ENCODE measurements around the gene CLSTN1. TPM values are rescaled to one million over a fixed set of nuclear protein-coding genes. Genes with fewer than 3 reads are reported as not detected.

CLSTN1 gene
- total RNA-seq, 1 experiment from 2014 or later: 106 TPM

DNA sequence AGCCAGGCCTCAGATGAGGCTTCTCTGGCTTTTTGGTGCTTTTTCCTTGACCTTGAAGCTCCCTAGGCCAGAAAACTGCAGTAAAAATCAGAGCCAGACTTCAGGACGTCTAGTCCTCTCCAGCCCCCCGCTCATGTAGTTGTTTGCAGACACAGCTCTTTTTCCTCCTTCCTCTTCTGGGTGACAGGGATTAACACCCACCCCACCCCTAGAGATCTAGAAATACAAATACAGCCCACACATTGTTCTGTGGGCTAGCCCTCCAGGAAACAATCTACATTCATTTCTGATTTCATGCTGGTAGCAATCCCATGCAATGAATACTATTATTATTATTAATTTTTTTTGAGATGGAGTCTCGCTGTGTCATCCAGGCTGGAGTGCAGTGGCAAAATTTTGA, 9.9 kb upstream of the CLSTN1 start:
- TF ChIP-seq, protein P1, sequence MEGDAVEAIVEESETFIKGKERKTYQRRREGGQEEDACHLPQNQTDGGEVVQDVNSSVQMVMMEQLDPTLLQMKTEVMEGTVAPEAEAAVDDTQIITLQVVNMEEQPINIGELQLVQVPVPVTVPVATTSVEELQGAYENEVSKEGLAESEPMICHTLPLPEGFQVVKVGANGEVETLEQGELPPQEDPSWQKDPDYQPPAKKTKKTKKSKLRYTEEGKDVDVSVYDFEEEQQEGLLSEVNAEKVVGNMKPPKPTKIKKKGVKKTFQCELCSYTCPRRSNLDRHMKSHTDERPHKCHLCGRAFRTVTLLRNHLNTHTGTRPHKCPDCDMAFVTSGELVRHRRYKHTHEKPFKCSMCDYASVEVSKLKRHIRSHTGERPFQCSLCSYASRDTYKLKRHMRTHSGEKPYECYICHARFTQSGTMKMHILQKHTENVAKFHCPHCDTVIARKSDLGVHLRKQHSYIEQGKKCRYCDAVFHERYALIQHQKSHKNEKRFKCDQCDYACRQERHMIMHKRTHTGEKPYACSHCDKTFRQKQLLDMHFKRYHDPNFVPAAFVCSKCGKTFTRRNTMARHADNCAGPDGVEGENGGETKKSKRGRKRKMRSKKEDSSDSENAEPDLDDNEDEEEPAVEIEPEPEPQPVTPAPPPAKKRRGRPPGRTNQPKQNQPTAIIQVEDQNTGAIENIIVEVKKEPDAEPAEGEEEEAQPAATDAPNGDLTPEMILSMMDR (IDR thresholded peaks at IDR 0.05; ENCODE audit: unreplicated experiment): no peak
- ChIA-PET POLR2A (interaction anchor here (1.5 kb wide), 1 partner anchor 8 kb away, joined by 5 read pairs; no protein-coding TSS in a partner anchor), CTCF (interaction anchor here (0.5 to 1.3 kb wide), 2 partner anchors 49 to 238 kb away, joined by 6 read pairs; no protein-coding TSS in a partner anchor)
- H3K4me1 Mint-ChIP-seq (ENCODE audit: insufficient read depth, unreplicated experiment): peaks cover 27% of the 10 kb centered on the region
- H3K27ac Mint-ChIP-seq (ENCODE audit: low read depth, unreplicated experiment): no peak overlapping the region
- no peaks in the 10 kb centered on the region for H3K27me3 Mint-ChIP-seq (ENCODE audit: insufficient read depth, unreplicated experiment)
- no peaks in the 10 kb centered on the region for H3K36me3 Mint-ChIP-seq (ENCODE audit: insufficient read depth, unreplicated experiment)
- no TSS peak for BruUV-seq (replicated peaks)
- no peak for DNase-seq (ENCODE audit: unreplicated experiment)
- intact Hi-C loops (cut with micrococcal nuclease): no loop called here
- no peaks in the 10 kb centered on the region for H3K9me3 Mint-ChIP-seq (ENCODE audit: unreplicated experiment)
- H3K4me3 Mint-ChIP-seq (ENCODE audit: unreplicated experiment): no peak overlapping the region

DNA sequence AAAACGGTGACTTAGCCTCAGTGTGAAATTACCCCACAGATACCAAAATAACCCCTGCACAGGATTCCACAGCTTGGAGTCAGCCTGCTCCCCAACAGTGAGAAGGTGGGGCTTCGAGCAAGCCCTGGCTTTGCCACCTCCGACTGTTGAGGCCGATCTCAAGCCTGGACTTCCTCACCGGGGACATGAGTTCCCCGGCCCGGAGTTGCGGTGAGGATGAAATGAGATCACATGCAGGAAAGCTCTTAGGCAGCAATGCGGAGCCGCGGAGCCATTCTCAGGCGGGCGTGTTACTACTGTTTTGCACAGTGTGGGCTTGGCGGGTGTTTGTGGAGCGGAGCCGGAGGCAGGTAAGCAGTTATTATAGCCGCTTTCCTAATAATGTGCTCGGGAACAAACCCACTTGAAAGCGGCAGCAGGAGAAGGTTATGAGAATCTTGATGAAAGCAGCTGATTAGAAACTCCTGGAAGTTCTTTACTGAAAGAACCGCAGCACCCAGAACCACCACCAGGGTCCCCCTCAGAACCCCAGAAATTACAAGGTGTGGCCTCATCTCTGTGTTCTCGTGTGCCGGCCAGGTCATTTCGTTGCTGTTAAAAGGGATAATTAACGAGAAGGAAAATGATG, 3.9 kb upstream of the CLSTN1 start:
- TF ChIP-seq, protein P1 (IDR thresholded peaks at IDR 0.05; ENCODE audit: unreplicated experiment): peak; percentile 35
- H3K36me3 Mint-ChIP-seq (ENCODE audit: insufficient read depth, unreplicated experiment): no peaks in the 10 kb centered on the region
- H3K27me3 Mint-ChIP-seq (ENCODE audit: insufficient read depth, unreplicated experiment): no peaks in the 10 kb centered on the region
- BruUV-seq (replicated peaks): no TSS peak
- intact Hi-C loops (cut with micrococcal nuclease): loop anchor here (5.0 kb wide), 1 partner anchor 85 kb away; the partner anchor contains the start of gene CTNNBIP1
- no peak overlapping the region for H3K4me3 Mint-ChIP-seq (ENCODE audit: unreplicated experiment)
- ChIA-PET POLR2A (interaction anchor here (0.6 to 0.7 kb wide), 2 partner anchors 8 to 515 kb away, joined by 3 read pairs; no protein-coding TSS in a partner anchor), CTCF (interaction anchor here (0.9 kb wide), 1 partner anchor 41 kb away, joined by 3 read pairs; no protein-coding TSS in a partner anchor)
- no peak for DNase-seq (ENCODE audit: unreplicated experiment)
- peaks cover 15% of the 10 kb centered on the region for H3K4me1 Mint-ChIP-seq (ENCODE audit: insufficient read depth, unreplicated experiment)
- H3K9me3 Mint-ChIP-seq (ENCODE audit: unreplicated experiment): no peaks in the 10 kb centered on the region
- no peak overlapping the region for H3K27ac Mint-ChIP-seq (ENCODE audit: low read depth, unreplicated experiment)

DNA sequence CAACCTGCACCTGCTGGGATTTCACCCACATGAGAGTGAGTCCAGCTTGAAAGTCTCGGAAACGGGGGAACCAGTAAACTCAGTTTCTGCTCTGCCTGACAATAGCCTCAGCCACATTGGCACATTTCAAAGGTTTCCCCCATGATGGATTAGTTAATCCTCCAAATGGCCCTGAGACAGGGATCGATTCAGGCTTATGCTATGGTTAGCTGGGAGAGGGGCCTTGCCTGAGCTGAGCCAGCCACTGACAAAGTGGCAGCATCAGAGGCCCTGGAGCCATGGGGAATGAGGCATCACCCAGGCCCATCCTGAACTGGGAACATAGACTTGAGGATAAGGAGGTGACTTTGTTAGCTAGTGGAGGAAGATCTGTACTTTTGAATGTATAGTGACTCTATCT, 2.9 kb upstream of the CLSTN1 start:
- CTCF ChIA-PET: interaction anchor here (1.2 to 2.5 kb wide), 3 partner anchors 10 to 42 kb away, joined by 5 to 18 read pairs (median 6); no protein-coding TSS in a partner anchor
- Mint-ChIP-seq H3K9me3 (ENCODE audit: unreplicated experiment) (no peaks in the 10 kb centered on the region), H3K4me3 (ENCODE audit: unreplicated experiment) (no peak overlapping the region), H3K4me1 (ENCODE audit: insufficient read depth, unreplicated experiment) (peaks cover 20% of the 10 kb centered on the region), H3K27me3 (ENCODE audit: insufficient read depth, unreplicated experiment) (no peaks in the 10 kb centered on the region), H3K36me3 (ENCODE audit: insufficient read depth, unreplicated experiment) (no peaks in the 10 kb centered on the region), H3K27ac (ENCODE audit: low read depth, unreplicated experiment) (no peak overlapping the region)
- POLR2A ChIA-PET: interaction anchor here (0.5 to 2.9 kb wide), 7 partner anchors 7 to 624 kb away, joined by 3 to 47 read pairs (median 6); no protein-coding TSS in a partner anchor
- no peak for DNase-seq (ENCODE audit: unreplicated experiment)
- no TSS peak for BruUV-seq (replicated peaks)
- intact Hi-C loops (cut with micrococcal nuclease): loop anchor here (5.0 kb wide), 1 partner anchor 86 kb away; the partner anchor contains the start of gene CTNNBIP1
- TF ChIP-seq, protein P1 (IDR thresholded peaks at IDR 0.05; ENCODE audit: unreplicated experiment): no peak

DNA sequence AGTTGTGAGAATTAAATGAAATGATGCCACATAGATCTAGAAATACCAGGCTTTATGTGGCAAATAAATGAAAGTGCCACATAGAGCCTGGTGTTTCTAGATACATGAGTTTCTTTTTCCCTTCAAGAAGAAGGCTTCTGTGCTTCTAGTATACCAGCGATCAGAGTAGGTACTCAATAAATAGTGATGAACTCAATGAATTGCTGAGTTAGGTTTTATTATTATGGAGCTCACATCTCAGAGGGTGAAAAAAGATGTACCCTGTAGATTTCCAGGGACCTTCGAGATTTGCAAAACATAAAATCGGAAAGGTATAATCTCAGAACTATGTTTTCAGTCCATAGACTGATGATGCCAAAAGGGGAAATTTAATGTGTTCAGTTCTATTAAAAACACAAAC, 2.3 kb upstream of the CLSTN1 start:
- Mint-ChIP-seq H3K4me1 (ENCODE audit: insufficient read depth, unreplicated experiment) (peaks cover 20% of the 10 kb centered on the region), H3K4me3 (ENCODE audit: unreplicated experiment) (no peak overlapping the region), H3K9me3 (ENCODE audit: unreplicated experiment) (no peaks in the 10 kb centered on the region), H3K27ac (ENCODE audit: low read depth, unreplicated experiment) (peak overlapping the region; percentile 70), H3K36me3 (ENCODE audit: insufficient read depth, unreplicated experiment) (no peaks in the 10 kb centered on the region), H3K27me3 (ENCODE audit: insufficient read depth, unreplicated experiment) (no peaks in the 10 kb centered on the region)
- DNase-seq (ENCODE audit: unreplicated experiment): no peak
- ChIA-PET POLR2A (interaction anchor here (0.6 to 2.9 kb wide), 16 partner anchors 8 to 117 kb away, joined by 3 to 47 read pairs (median 4); partner anchors contain the start of genes LZIC and NMNAT1), CTCF (interaction anchor here (0.6 to 2.5 kb wide), 6 partner anchors 11 to 52 kb away, joined by 3 to 18 read pairs (median 6); no protein-coding TSS in a partner anchor)
- no TSS peak for BruUV-seq (replicated peaks)
- TF ChIP-seq, protein P1 (IDR thresholded peaks at IDR 0.05; ENCODE audit: unreplicated experiment): no peak
- intact Hi-C loops (cut with micrococcal nuclease): loop anchor here (5.0 kb wide), 1 partner anchor 86 kb away; the partner anchor contains the start of gene CTNNBIP1

All from MCF 10A (cell line).